GM18508 (cell line): ENCODE data around the gene MVK.

Experiments
- ATAC-seq: cut with Tn5 transposase; IDR thresholded peaks from one replicate; pipeline ENCODE4 v1.9.1; 2021; ENCODE audit warnings: moderate number of reproducible peaks; ENCODE audit not compliant: insufficient read depth, unreplicated experiment

Gene MVK

GRCh38 chr12:109605016-109605415, 31.4 kb downstream of the MVK start:
- no peak for ATAC-seq

GRCh38 chr12:109605599-109606228, 32.1 kb downstream of the MVK start:
- ATAC-seq = no peak

GRCh38 chr12:109606320-109607028, 32.9 kb downstream of the MVK start:
- ATAC-seq = no peak

- no peak for ATAC-seq
Measured at GRCh38 chr12:109607618-109608017, 34.0 kb downstream of the MVK start.

- no peak for ATAC-seq
Measured at GRCh38 chr12:109608270-109608669, 34.7 kb downstream of the MVK start.

- ATAC-seq = no peak
Measured at GRCh38 chr12:109608793-109609192, 35.2 kb downstream of the MVK start.

- no peak for ATAC-seq
Measured at GRCh38 chr12:109609342-109609741, 35.7 kb downstream of the MVK start.

- ATAC-seq = no peak
Measured at GRCh38 chr12:109610523-109610922, 36.9 kb downstream of the MVK start.

GRCh38 chr12:109611223-109611622, 37.6 kb downstream of the MVK start:
- ATAC-seq = no peak

- ATAC-seq = no peak
Measured at GRCh38 chr12:109612003-109612402, 38.4 kb downstream of the MVK start.

- ATAC-seq = no peak
Measured at GRCh38 chr12:109612975-109613502, 39.4 kb downstream of the MVK start.

GRCh38 chr12:109613649-109614455, 40.3 kb downstream of the MVK start:
- ATAC-seq = no peak

- ATAC-seq = no peak
Measured at GRCh38 chr12:109615556-109616229, 42.1 kb downstream of the MVK start.

GRCh38 chr12:109617491-109617890, 43.9 kb downstream of the MVK start:
- no peak for ATAC-seq

GRCh38 chr12:109618082-109618481, 44.5 kb downstream of the MVK start:
- ATAC-seq = no peak

- ATAC-seq = no peak
Measured at GRCh38 chr12:109619002-109619604, 45.5 kb downstream of the MVK start.

- ATAC-seq = no peak
Measured at GRCh38 chr12:109621211-109621694, 47.7 kb downstream of the MVK start.

GRCh38 chr12:109621901-109622364, 48.3 kb downstream of the MVK start:
- no peak for ATAC-seq

GRCh38 chr12:109624467-109624866, 50.9 kb downstream of the MVK start:
- no peak for ATAC-seq

GRCh38 chr12:109625131-109625559, 51.6 kb downstream of the MVK start:
- no peak for ATAC-seq
